GM12872 (cell line): Measurements from ENCODE around the gene USP2.

ENCODE experiments used
- CTCF ChIP-seq: IDR thresholded peaks from 3 replicates; pipeline ENCODE4 v1.5.1; 2011; ENCODE audit warnings: low read depth, mild to moderate bottlenecking, low read length, moderate library complexity; ENCODE audit not compliant: insufficient read depth

The USP2 gene

GRCh38 chr11:119410501-119410900 lies 29.0 kb upstream of the USP2 start:
- TF ChIP-seq CTCF, result no peak

GRCh38 chr11:119409731-119410130 lies 28.2 kb upstream of the USP2 start:
- no peak for TF ChIP-seq CTCF

- TF ChIP-seq CTCF, result no peak
Measured at GRCh38 chr11:119406005-119406404, 24.5 kb upstream of the USP2 start.

- no peak for TF ChIP-seq CTCF
Measured at GRCh38 chr11:119404872-119405271, 23.4 kb upstream of the USP2 start.

GRCh38 chr11:119403021-119403420 lies 21.5 kb upstream of the USP2 start:
- no peak for TF ChIP-seq CTCF

- no peak for TF ChIP-seq CTCF
Measured at GRCh38 chr11:119402470-119402869, 21.0 kb upstream of the USP2 start.

- no peak for TF ChIP-seq CTCF
Measured at GRCh38 chr11:119400860-119401259, 19.4 kb upstream of the USP2 start.

GRCh38 chr11:119397740-119398139 lies 16.2 kb upstream of the USP2 start:
- TF ChIP-seq CTCF, result no peak
